ENCODE results near the gene GRID1.
A peak's percentile ranks its signal among the peaks of the same experiment; 100 is the strongest.

Gene GRID1

GRCh38 chr10:86164174-86164774 is 202.3 kb downstream of the GRID1 start:
- no peaks in the 10 kb centered on the region for H3K9me3 ChIP-seq
- no peaks in the 10 kb centered on the region for H3K27me3 ChIP-seq
- H3K9ac ChIP-seq, result no peak overlapping the region
- no peak overlapping the region for H3K27ac ChIP-seq
- H3K4me2 ChIP-seq, result no peak overlapping the region
- H3K36me3 ChIP-seq, result no peaks in the 10 kb centered on the region
- no peaks in the 10 kb centered on the region for H3K4me1 ChIP-seq
- H3K4me3 ChIP-seq, result no peak overlapping the region
- TF ChIP-seq Cebpa-rat (IDR thresholded peaks at IDR 0.05), result peak; percentile 96
- H4K20me1 ChIP-seq, result no peaks in the 10 kb centered on the region

DNA sequence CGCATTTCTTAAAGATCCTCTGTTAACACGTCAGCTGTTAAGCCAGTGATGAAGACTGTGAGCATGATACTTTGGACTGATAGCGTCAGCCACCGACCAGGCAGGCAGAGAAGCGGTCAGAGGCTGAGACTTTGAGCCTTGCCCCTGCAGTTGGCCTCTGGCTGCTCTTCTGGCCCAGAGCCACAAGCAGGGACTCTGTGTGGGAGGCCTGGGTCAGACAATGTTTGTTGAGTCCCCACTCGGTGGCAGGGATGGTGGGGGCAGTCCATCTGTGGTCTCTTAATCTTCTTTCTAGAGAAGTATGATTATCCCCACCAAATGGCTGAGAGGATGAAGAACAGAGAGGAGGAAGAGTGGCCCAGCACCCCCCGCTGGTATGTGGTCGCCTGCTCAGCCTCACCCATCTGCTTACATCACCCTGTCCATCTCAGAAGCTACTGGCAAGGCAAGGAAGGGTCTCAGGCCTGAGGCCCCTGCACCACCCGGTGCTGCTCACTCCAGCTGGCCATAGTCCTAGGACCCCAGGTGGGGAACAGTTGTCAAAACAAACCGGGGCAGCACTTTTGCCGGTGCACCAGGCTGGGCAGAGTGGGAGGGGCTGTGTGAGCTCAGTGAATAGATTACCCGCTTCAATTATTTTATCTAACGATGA is 202.9 kb downstream of the GRID1 start:
- H3K9ac ChIP-seq, result no peak overlapping the region
- no peaks in the 10 kb centered on the region for H4K20me1 ChIP-seq
- H3K4me2 ChIP-seq, result no peak overlapping the region
- no peaks in the 10 kb centered on the region for H3K36me3 ChIP-seq
- H3K9me3 ChIP-seq, result no peaks in the 10 kb centered on the region
- no peak overlapping the region for H3K4me3 ChIP-seq
- TF ChIP-seq Cebpa-rat (IDR thresholded peaks at IDR 0.05), result no peak
- H3K27me3 ChIP-seq, result no peaks in the 10 kb centered on the region
- H3K27ac ChIP-seq, result no peak overlapping the region
- no peaks in the 10 kb centered on the region for H3K4me1 ChIP-seq

- Histone ChIP-seq H3K27me3 (no peaks in the 10 kb centered on the region), H3K36me3 (no peaks in the 10 kb centered on the region), H3K4me2 (no peak overlapping the region), H3K9ac (no peak overlapping the region), H3K4me1 (no peaks in the 10 kb centered on the region), H4K20me1 (no peaks in the 10 kb centered on the region), H3K4me3 (no peak overlapping the region), H3K27ac (no peak overlapping the region), H3K9me3 (no peaks in the 10 kb centered on the region)
- no peak for TF ChIP-seq Cebpa-rat (IDR thresholded peaks at IDR 0.05)
Measured at GRCh38 chr10:86162696-86163400, 203.7 kb downstream of the GRID1 start.

DNA sequence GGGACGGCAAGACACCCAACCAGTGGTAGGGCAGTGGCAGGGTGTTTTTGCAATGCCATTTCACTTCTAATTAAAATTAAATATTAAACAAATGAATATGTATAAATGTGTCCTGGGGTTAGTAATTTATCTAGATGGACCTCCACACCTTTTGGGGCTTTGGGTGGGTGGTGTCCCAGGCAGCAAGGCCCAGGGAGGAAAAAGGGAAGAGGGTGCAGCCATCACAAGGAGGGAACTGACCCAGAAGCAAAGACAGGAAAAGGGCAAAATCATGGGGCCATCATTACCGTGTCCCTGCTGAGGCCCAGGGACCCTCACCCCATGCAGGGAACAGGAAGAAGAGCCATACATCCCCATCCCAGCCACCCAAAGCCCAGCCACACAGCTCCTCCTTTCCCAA is 204.6 kb downstream of the GRID1 start:
- Histone ChIP-seq H3K9ac (no peak overlapping the region), H3K4me3 (no peak overlapping the region), H3K27ac (no peak overlapping the region), H4K20me1 (no peaks in the 10 kb centered on the region), H3K9me3 (no peaks in the 10 kb centered on the region), H3K36me3 (no peaks in the 10 kb centered on the region), H3K4me1 (no peaks in the 10 kb centered on the region), H3K27me3 (no peaks in the 10 kb centered on the region), H3K4me2 (no peak overlapping the region)
- no peak for TF ChIP-seq Cebpa-rat (IDR thresholded peaks at IDR 0.05)

DNA sequence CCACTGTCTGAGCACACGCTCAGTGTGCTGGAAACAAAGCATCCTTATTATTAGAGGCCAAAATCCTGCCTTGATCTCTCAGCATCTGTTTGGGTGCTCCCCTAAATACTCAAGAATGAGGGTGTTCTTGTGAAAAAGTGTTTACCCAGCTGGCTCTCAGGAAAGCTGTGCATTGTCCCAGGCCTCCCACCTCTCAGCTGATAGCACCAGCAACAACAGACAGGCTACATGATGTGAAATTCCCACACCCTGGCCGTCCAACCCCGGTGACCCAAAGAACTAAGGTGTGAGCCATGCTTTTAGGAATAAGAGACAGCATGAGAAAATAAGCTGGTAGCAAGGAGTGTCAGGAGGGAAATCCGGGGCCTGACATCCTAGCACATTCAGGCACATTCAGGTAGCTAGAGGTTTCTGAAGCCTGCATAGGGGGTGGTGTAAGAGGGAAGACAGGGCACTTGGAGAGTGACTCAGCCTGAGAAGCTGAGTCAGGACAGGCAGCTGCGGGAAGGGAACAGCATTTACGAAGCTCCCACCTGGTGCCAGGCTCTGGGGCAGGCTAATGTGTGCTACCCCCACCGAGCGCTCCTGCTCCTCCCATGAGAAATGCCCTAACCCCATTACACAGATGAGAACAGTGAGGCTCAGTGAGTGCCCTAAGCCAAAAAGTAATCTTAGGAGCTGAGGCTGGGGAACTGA is 205.6 kb downstream of the GRID1 start:
- no peaks in the 10 kb centered on the region for H3K27me3 ChIP-seq
- no peak overlapping the region for H3K4me2 ChIP-seq
- H3K4me3 ChIP-seq, result no peak overlapping the region
- no peaks in the 10 kb centered on the region for H3K4me1 ChIP-seq
- no peaks in the 10 kb centered on the region for H4K20me1 ChIP-seq
- no peaks in the 10 kb centered on the region for H3K36me3 ChIP-seq
- no peak for TF ChIP-seq Cebpa-rat (IDR thresholded peaks at IDR 0.05)
- H3K9me3 ChIP-seq, result no peaks in the 10 kb centered on the region
- H3K27ac ChIP-seq, result no peak overlapping the region
- H3K9ac ChIP-seq, result no peak overlapping the region

- H3K27ac ChIP-seq, result no peak overlapping the region
Measured at GRCh38 chr10:86159797-86160196, 206.8 kb downstream of the GRID1 start.

DNA sequence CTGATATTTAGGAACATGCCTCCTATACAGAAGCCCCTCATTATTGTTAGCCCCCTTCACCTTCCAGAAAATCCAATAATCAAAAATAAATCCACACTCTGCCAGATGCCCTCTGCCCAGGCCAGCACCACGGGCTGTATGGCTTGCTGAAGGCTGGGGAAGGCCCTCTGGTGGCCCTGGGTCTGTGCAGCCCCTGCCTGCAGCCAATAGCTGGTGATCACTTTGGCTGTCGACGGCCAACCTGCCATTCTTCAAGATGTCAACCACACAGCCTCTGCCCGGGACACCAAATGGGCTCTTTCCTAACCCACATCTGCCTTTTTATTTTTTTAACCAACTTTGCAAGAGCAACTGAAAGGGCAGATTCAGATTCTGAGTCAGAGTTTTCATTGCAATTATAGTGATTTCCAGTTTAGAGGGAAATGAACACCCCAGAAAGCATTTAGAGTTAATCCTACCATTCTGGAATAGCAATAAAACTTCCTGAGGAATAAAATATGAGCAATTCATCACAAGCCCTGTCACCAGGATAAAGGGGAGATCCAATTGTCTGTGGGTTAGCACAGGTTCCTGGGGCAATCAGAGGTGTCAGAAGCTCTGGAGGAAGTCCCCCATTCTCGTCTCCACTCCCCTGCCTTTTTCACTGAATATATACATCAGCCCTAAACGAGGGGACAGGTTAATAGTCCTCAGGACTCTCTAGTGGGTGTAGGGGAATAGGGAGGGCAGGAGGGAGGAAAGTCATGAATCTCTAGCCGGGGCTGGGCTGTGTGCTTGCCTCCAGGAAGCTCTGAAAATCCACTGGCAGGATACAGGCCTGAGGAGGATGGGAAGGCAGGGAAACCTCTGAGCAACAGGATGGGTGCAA is 211.3 kb downstream of the GRID1 start:
- H3K36me3 ChIP-seq, result no peaks in the 10 kb centered on the region
- H3K27me3 ChIP-seq, result no peaks in the 10 kb centered on the region
- H3K27ac ChIP-seq, result no peak overlapping the region
- H3K4me3 ChIP-seq, result no peak overlapping the region
- no peaks in the 10 kb centered on the region for H3K9me3 ChIP-seq
- H3K9ac ChIP-seq, result no peak overlapping the region
- H4K20me1 ChIP-seq, result no peaks in the 10 kb centered on the region
- TF ChIP-seq Cebpa-rat (IDR thresholded peaks at IDR 0.05), result no peak
- H3K4me2 ChIP-seq, result no peak overlapping the region
- no peaks in the 10 kb centered on the region for H3K4me1 ChIP-seq

More at GRCh38 chr10:86159797-86160196, 206.8 kb downstream of the GRID1 start:
- TF ChIP-seq Cebpa-rat (IDR thresholded peaks at IDR 0.05), result no peak
- H3K4me2 ChIP-seq, result no peak overlapping the region
- no peaks in the 10 kb centered on the region for H3K4me1 ChIP-seq
- H3K36me3 ChIP-seq, result no peaks in the 10 kb centered on the region
- H3K9ac ChIP-seq, result no peak overlapping the region
- H3K4me3 ChIP-seq, result no peak overlapping the region
- H3K9me3 ChIP-seq, result no peaks in the 10 kb centered on the region
- no peaks in the 10 kb centered on the region for H3K27me3 ChIP-seq
- no peaks in the 10 kb centered on the region for H4K20me1 ChIP-seq

DNA sequence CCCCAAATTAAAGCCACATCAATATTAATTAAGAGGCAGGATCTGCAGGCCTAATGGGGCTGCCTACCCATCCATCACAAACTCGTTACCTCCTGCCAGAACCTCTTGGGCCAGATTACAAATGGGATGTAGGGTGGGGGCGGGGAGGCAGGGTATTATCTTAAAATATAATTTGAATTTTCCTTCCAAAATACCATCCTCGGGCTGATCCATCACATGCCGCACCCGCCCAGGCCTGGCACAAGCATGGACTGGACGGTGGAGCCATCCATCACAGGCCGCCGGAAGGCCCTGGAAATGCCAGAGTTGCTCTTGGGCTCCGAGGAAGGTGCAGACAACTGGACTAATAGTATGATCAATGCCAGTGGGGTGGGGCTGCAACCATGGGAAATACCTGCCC is 212.8 kb downstream of the GRID1 start:
- Histone ChIP-seq H4K20me1 (no peaks in the 10 kb centered on the region), H3K9ac (no peak overlapping the region), H3K27ac (no peak overlapping the region), H3K36me3 (no peaks in the 10 kb centered on the region), H3K4me1 (no peaks in the 10 kb centered on the region), H3K4me3 (no peak overlapping the region), H3K27me3 (no peaks in the 10 kb centered on the region), H3K9me3 (no peaks in the 10 kb centered on the region), H3K4me2 (no peak overlapping the region)
- no peak for TF ChIP-seq Cebpa-rat (IDR thresholded peaks at IDR 0.05)

DNA sequence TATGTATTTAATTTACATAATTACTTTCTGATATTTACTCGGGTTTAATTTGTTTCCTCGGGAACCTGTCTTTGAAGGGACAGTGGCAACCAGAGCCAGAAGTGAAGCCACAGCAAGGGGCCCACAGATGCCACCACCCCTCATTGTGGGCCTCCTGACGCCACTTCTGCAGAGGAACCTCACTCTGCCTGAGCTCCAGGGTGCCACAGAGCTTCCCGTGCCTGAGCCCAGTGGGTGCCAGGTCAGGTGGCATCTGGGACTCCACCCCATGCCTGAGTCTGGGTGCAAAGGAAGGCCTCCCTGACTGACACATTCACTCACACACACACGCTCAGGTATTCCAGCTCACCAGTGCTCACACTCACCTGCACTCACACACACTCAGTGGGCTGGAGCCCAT is 213.7 kb downstream of the GRID1 start:
- no peak overlapping the region for H3K4me3 ChIP-seq
- H3K9me3 ChIP-seq, result no peaks in the 10 kb centered on the region
- H3K9ac ChIP-seq, result no peak overlapping the region
- no peaks in the 10 kb centered on the region for H3K27me3 ChIP-seq
- H3K4me2 ChIP-seq, result no peak overlapping the region
- no peaks in the 10 kb centered on the region for H3K4me1 ChIP-seq
- TF ChIP-seq Cebpa-rat (IDR thresholded peaks at IDR 0.05), result no peak
- H3K27ac ChIP-seq, result no peak overlapping the region
- H4K20me1 ChIP-seq, result no peaks in the 10 kb centered on the region
- no peaks in the 10 kb centered on the region for H3K36me3 ChIP-seq

Measured in BLaER1 (cell line).